Smooth muscle cell (in vitro differentiated cells): ENCODE data around the gene FHOD1. TPM values are rescaled to one million over a fixed set of nuclear protein-coding genes. Genes with fewer than 3 reads are reported as not detected.

Experiments used
- DNase-seq: peaks from one replicate; lab custom pipeline; 2025; ENCODE audit not compliant: unreplicated experiment; lab: John Stamatoyannopoulos, UW
- H2AFZ ChIP-seq: fragments of 200-600 bp; sonication (generic); 2 replicates; pipeline ENCODE4 v1.6.0; 2016; ENCODE audit warnings: antibody characterized with exemption, low read depth, mild to moderate bottlenecking
- H3F3A ChIP-seq: fragments of 200-600 bp; sonication (generic); 2 replicates; pipeline ENCODE4 v1.6.0; 2017; ENCODE audit warnings: antibody characterized with exemption, low read depth
- H3K27ac ChIP-seq: fragments of 200-600 bp; sonication (generic); 2 replicates; pipeline ENCODE4 v1.5.1; 2016; ENCODE audit warnings: low read depth, mild to moderate bottlenecking
- H3K27me3 ChIP-seq: fragments of 200-600 bp; sonication (generic); 2 replicates; pipeline ENCODE4 v1.6.1; 2016; ENCODE audit warnings: low read depth, mild to moderate bottlenecking
- H3K36me3 ChIP-seq: fragments of 200-600 bp; sonication (generic); 2 replicates; pipeline ENCODE4 v1.5.1; 2016; ENCODE audit warnings: low read depth
- H3K4me1 ChIP-seq: fragments of 200-600 bp; sonication (generic); 2 replicates; pipeline ENCODE4 v1.5.1; 2016; ENCODE audit warnings: low read depth
- H3K4me2 ChIP-seq: fragments of 200-600 bp; sonication (generic); 2 replicates; pipeline ENCODE4 v1.6.0; 2016; ENCODE audit warnings: mild to moderate bottlenecking
- H3K4me3 ChIP-seq: fragments of 200-600 bp; sonication (generic); 2 replicates; pipeline ENCODE4 v1.5.1; 2016; ENCODE audit warnings: mild to moderate bottlenecking
- H3K79me2 ChIP-seq: fragments of 200-600 bp; sonication (generic); 2 replicates; pipeline ENCODE4 v1.6.0; 2016; ENCODE audit warnings: low read depth, mild to moderate bottlenecking
- H3K9ac ChIP-seq: fragments of 200-600 bp; sonication (generic); 2 replicates; pipeline ENCODE4 v1.6.0; 2016; ENCODE audit warnings: low read depth
- H3K9me3 ChIP-seq: fragments of 200-600 bp; sonication (generic); replicated peaks from 2 replicates; pipeline ENCODE4 v1.5.1; 2016; ENCODE audit warnings: low read depth
- H4K20me1 ChIP-seq: fragments of 200-600 bp; sonication (generic); 2 replicates; pipeline ENCODE4 v1.6.0; 2016; ENCODE audit warnings: low read depth
- WGBS: methylation state at CpG from one replicate; pipeline ENCODE4 v1.1.7; 2016; ENCODE audit warnings: low lambda C conversion rate; 5-methylcytosine and 5-hydroxymethylcytosine counted together
- polyA plus RNA-seq: library from polyadenylated mRNA; unstranded; fragments of >200 nt; fragmentation: Nextera tagmentation; extraction: Ambion mirVana; gene quantifications from 2 replicates; pipeline ENCODE4 v1.2.1, GENCODE V29; 2016
- total RNA-seq: library from RNA; depleted of rRNA; stranded (reverse); fragments of >200 nt; gene quantifications from 2 replicates; pipeline ENCODE4 v1.2.3, GENCODE V29; 2014
- TF ChIP-seq, protein P1 (sequence below): fragments of 200-600 bp; sonication (generic); IDR thresholded peaks from 2 replicates; pipeline ENCODE4 v1.5.1; 2017; ENCODE audit warnings: borderline replicate concordance, mild to moderate bottlenecking, antibody characterized with exemption; ENCODE audit not compliant: insufficient read depth, poor library complexity, severe bottlenecking

Gene FHOD1
- total and polyA plus RNA-seq, 2 experiments from 2014 or later: 16.0 to 23.3 TPM

- H3K4me3 ChIP-seq: no peak overlapping the region
Measured at GRCh38 chr16:67244387-67245185, 2.7 kb downstream of the FHOD1 start.

DNA sequence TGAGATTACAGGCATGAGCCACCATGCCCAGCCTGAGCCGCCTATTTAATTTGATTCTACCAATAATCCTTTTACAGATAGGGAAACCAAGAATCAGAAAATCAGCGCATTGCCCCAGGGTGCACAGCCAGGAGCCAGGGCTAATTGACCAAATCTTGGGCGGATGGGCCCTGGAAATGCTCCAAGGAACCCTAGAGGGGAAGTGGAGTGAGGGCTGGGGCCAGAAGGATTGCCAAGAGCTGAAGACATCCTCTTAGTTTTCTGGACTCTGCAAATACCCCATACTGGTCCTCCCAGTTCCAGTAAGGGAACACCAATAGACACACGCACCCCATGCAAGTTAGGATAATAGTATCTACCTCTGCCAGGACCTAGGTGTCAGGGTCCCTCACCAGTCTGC is 3.8 kb downstream of the FHOD1 start:
- no peak for DNase-seq
- WGBS: 90% methylated on average over 4 of the region's 4 CpGs
- H3K27me3 ChIP-seq: no peaks in the 10 kb centered on the region
- H2AFZ ChIP-seq: no peak overlapping the region
- no peaks in the 10 kb centered on the region for H4K20me1 ChIP-seq
- no peaks in the 10 kb centered on the region for H3K9me3 ChIP-seq
- TF ChIP-seq, protein P1, sequence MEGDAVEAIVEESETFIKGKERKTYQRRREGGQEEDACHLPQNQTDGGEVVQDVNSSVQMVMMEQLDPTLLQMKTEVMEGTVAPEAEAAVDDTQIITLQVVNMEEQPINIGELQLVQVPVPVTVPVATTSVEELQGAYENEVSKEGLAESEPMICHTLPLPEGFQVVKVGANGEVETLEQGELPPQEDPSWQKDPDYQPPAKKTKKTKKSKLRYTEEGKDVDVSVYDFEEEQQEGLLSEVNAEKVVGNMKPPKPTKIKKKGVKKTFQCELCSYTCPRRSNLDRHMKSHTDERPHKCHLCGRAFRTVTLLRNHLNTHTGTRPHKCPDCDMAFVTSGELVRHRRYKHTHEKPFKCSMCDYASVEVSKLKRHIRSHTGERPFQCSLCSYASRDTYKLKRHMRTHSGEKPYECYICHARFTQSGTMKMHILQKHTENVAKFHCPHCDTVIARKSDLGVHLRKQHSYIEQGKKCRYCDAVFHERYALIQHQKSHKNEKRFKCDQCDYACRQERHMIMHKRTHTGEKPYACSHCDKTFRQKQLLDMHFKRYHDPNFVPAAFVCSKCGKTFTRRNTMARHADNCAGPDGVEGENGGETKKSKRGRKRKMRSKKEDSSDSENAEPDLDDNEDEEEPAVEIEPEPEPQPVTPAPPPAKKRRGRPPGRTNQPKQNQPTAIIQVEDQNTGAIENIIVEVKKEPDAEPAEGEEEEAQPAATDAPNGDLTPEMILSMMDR: no peak
- H3K9ac ChIP-seq: peak overlapping the region; percentile 79
- peaks cover 20% of the 10 kb centered on the region for H3K79me2 ChIP-seq
- H3F3A ChIP-seq: peaks cover 67% of the 10 kb centered on the region
- peak overlapping the region; percentile 99 for H3K4me2 ChIP-seq
- peak overlapping the region; percentile 97 for H3K27ac ChIP-seq
- no peak overlapping the region for H3K4me3 ChIP-seq
- no peaks in the 10 kb centered on the region for H3K36me3 ChIP-seq
- peaks cover 32% of the 10 kb centered on the region for H3K4me1 ChIP-seq

More at GRCh38 chr16:67244387-67245185, 2.7 kb downstream of the FHOD1 start:
- no peaks in the 10 kb centered on the region for H3K9me3 ChIP-seq
- peak overlapping the region; percentile 97 for H3K27ac ChIP-seq
- H3K4me2 ChIP-seq: peak overlapping the region; percentile 99
- TF ChIP-seq, protein P1: no peak
- no peaks in the 10 kb centered on the region for H4K20me1 ChIP-seq
- no peaks in the 10 kb centered on the region for H3K36me3 ChIP-seq
- H3K4me1 ChIP-seq: peaks cover 39% of the 10 kb centered on the region
- DNase-seq: peak; percentile 35
- WGBS: 11% methylated on average over 5 of the region's 5 CpGs
- peaks cover 66% of the 10 kb centered on the region for H3F3A ChIP-seq
- H3K79me2 ChIP-seq: peaks cover 20% of the 10 kb centered on the region
- H3K9ac ChIP-seq: peak overlapping the region; percentile 79
- no peak overlapping the region for H2AFZ ChIP-seq
- H3K27me3 ChIP-seq: no peaks in the 10 kb centered on the region

- H3K9ac ChIP-seq: no peak overlapping the region
- H3K79me2 ChIP-seq: peaks cover 20% of the 10 kb centered on the region
- H3K27me3 ChIP-seq: no peaks in the 10 kb centered on the region
- no peak overlapping the region for H2AFZ ChIP-seq
- H3F3A ChIP-seq: peaks cover 63% of the 10 kb centered on the region
- WGBS: 92% methylated on average over 4 of the region's 4 CpGs
- no peak overlapping the region for H3K4me3 ChIP-seq
- DNase-seq: no peak
- TF ChIP-seq, protein P1: no peak
- H3K4me2 ChIP-seq: peak overlapping the region; percentile 69
- H3K36me3 ChIP-seq: no peaks in the 10 kb centered on the region
- peak overlapping the region; percentile 98 for H3K27ac ChIP-seq
- peaks cover 25% of the 10 kb centered on the region for H3K4me1 ChIP-seq
- H4K20me1 ChIP-seq: no peaks in the 10 kb centered on the region
- no peaks in the 10 kb centered on the region for H3K9me3 ChIP-seq
Measured at GRCh38 chr16:67242138-67242730, 5.0 kb downstream of the FHOD1 start.
